CD14-positive monocyte (primary cell): Measurements from ENCODE around the gene TTYH3. TPM values are rescaled to one million over a fixed set of nuclear protein-coding genes. Genes with fewer than 3 reads are reported as not detected.
A peak's percentile ranks its signal among the peaks of the same experiment; 100 is the strongest.

Experiments
- DNase-seq, 3 donors: peaks; one replicate each; pipeline ENCODE4 v3.0.0-alpha.2; 2011 to 2022
- H2AFZ ChIP-seq: 2 replicates; pipeline ENCODE4 v1.6.0; 2012; ENCODE audit warnings: mild to moderate bottlenecking, low read depth, low read length, inconsistent platforms; ENCODE audit not compliant: insufficient read depth, poor library complexity, severe bottlenecking
- H3K27ac ChIP-seq, 2 donors: 1 replicate in 1 of 2; 2 replicates in 1 of 2; pipeline ENCODE4 v1.5.1; 2012 to 2013; ENCODE audit warnings: low read length in 2 of 2, control low read depth in 1 of 2, inconsistent platforms in 1 of 2, low read depth in 1 of 2, mild to moderate bottlenecking in 1 of 2
- H3K27me3 ChIP-seq, 2 donors: one replicate each; pipeline versions ENCODE4 v1.6.0 to v1.6.1; 2011 to 2013; ENCODE audit warnings: low read length in 2 of 2; ENCODE audit not compliant: control insufficient read depth in 2 of 2, insufficient read depth in 2 of 2
- H3K36me3 ChIP-seq, 2 donors: replicated peaks in 1 of 2; 1 replicate in 1 of 2; 2 replicates in 1 of 2; pipeline versions ENCODE4 v1.5.1 to v1.6.1; 2012 to 2013; ENCODE audit warnings: low read length in 2 of 2, control low read depth in 1 of 2, inconsistent platforms in 1 of 2, mild to moderate bottlenecking in 1 of 2; ENCODE audit not compliant: insufficient read depth in 2 of 2, control insufficient read depth in 1 of 2
- H3K4me1 ChIP-seq, 2 donors: 1 replicate in 1 of 2; 2 replicates in 1 of 2; pipeline versions ENCODE4 v1.5.1 to v1.6.1; 2012 to 2013; ENCODE audit warnings: low read length in 2 of 2, control low read depth in 1 of 2, inconsistent platforms in 1 of 2, mild to moderate bottlenecking in 1 of 2, moderate library complexity in 1 of 2; ENCODE audit not compliant: insufficient read depth in 2 of 2, control insufficient read depth in 1 of 2
- H3K4me2 ChIP-seq: replicated peaks from 2 replicates; pipeline ENCODE3; 2012; ENCODE audit warnings: low read length, moderate library complexity, mild to moderate bottlenecking; ENCODE audit not compliant: poor library complexity, severe bottlenecking; ENCODE audit errors: extremely low read depth
- H3K4me3 ChIP-seq, 3 experiments: fragments of 200-600 bp in 1 of 3; sonication (generic) in 1 of 3; replicated peaks in 1 of 3; 1 replicate in 2 of 3; 2 replicates in 1 of 3; pipeline ENCODE4 v1.5.1; 2011 to 2013; ENCODE audit warnings: low read length in 3 of 3, mild to moderate bottlenecking in 3 of 3, control low read depth in 2 of 3, low read depth in 2 of 3, inconsistent platforms in 1 of 3, moderate library complexity in 1 of 3
- H3K79me2 ChIP-seq: 2 replicates; pipeline ENCODE4 v1.6.0; 2012; ENCODE audit warnings: mild to moderate bottlenecking, control low read depth, inconsistent platforms, low read length, moderate library complexity; ENCODE audit not compliant: insufficient read depth
- H3K9ac ChIP-seq: 2 replicates; pipeline ENCODE4 v1.6.0; 2017; ENCODE audit warnings: low read length, mild to moderate bottlenecking; ENCODE audit not compliant: insufficient read depth, poor library complexity, severe bottlenecking
- H3K9me3 ChIP-seq, 2 donors: replicated peaks in 1 of 2; 1 replicate in 1 of 2; 2 replicates in 1 of 2; pipeline versions ENCODE4 v1.5.1 to v1.6.1; 2012 to 2013; ENCODE audit warnings: low read length in 2 of 2, control low read depth in 1 of 2; ENCODE audit not compliant: control insufficient read depth in 1 of 2, insufficient read depth in 1 of 2
- H4K20me1 ChIP-seq: 2 replicates; pipeline ENCODE4 v1.6.0; 2012; ENCODE audit warnings: mild to moderate bottlenecking, low read length, control low read depth, moderate library complexity; ENCODE audit not compliant: insufficient read depth
- H3K27ac Mint-ChIP-seq, 7 donors: one replicate each; pipeline ENCODE4 v1.8.0; 2020; ENCODE audit warnings: mild to moderate bottlenecking in 7 of 7, mixed read lengths in 7 of 7, moderate library complexity in 6 of 7, inconsistent platforms in 2 of 7
- H3K27me3 Mint-ChIP-seq, 3 donors: one replicate each; pipeline ENCODE4 v1.8.0; 2021 to 2022; ENCODE audit warnings: low read depth in 3 of 3, mild to moderate bottlenecking in 3 of 3, mixed read lengths in 3 of 3, moderate library complexity in 3 of 3, inconsistent platforms in 1 of 3
- H3K36me3 Mint-ChIP-seq, 2 donors: one replicate each; pipeline ENCODE4 v1.8.0; 2020; ENCODE audit warnings: mixed read lengths in 2 of 2, inconsistent platforms in 1 of 2, mild to moderate bottlenecking in 1 of 2
- H3K4me1 Mint-ChIP-seq: one replicate; pipeline ENCODE4 v1.8.0; 2020; ENCODE audit warnings: mild to moderate bottlenecking, mixed read lengths
- H3K4me3 Mint-ChIP-seq, 2 donors: one replicate each; pipeline ENCODE4 v1.8.0; 2020; ENCODE audit warnings: mild to moderate bottlenecking in 2 of 2, mixed read lengths in 2 of 2, moderate library complexity in 1 of 2
- H3K9me3 Mint-ChIP-seq, 7 donors: one replicate each; pipeline ENCODE4 v1.8.0; 2020 to 2022; ENCODE audit warnings: mixed read lengths in 7 of 7, mild to moderate bottlenecking in 6 of 7, moderate library complexity in 6 of 7, inconsistent platforms in 2 of 7
- WGBS: methylation state at CpG from one replicate; pipeline ENCODE4 v1.1.5; 2013; ENCODE audit warnings: missing lambda C conversion rate; ENCODE audit not compliant: insufficient coverage; 5-methylcytosine and 5-hydroxymethylcytosine counted together
- intact Hi-C, 2 donors: fragments of 100-400 bp; cut with micrococcal nuclease; formaldehyde crosslinking; loops; one replicate each; pipeline versions ENCODE4 v1.15.0 to v1.15.1; 2023
- polyA plus RNA-seq, 3 donors: library from polyadenylated mRNA; depleted of rRNA in 1 of 3; unstranded in 2 of 3; stranded (reverse) in 1 of 3; fragments of 300-500 nt in 2 of 3; fragments of >200 nt in 1 of 3; fragmentation: Illumina TruSeq in 2 of 3; gene quantifications; 1 replicate in 2 of 3; 2 replicates in 1 of 3; pipeline ENCODE4 v1.2.3, GENCODE V29; 2012 to 2021
- TF ChIP-seq, protein P1 (sequence below): fragments of 200-600 bp; IDR thresholded peaks from one replicate; pipeline ENCODE4 v1.8.0; 2022; ENCODE audit warnings: antibody characterized with exemption, mild to moderate bottlenecking

Gene TTYH3
- polyA plus RNA-seq, 3 donors, result 13.4 to 73.5 (median 17.4) TPM

GRCh38 chr7:2707481-2707880 is 75.7 kb downstream of the TTYH3 start:
- peaks cover 0 to 2% of the 10 kb centered on the region in 2 donors for H3K36me3 Mint-ChIP-seq
- H3K4me1 Mint-ChIP-seq, result peaks cover 15% of the 10 kb centered on the region
- H3K9me3 ChIP-seq, result no peaks in the 10 kb centered on the region
- H3K27ac ChIP-seq, result no peak overlapping the region
- no peak overlapping the region for H3K4me2 ChIP-seq
- peak overlapping the region in 1 of 7 donors; percentile 40 for H3K27ac Mint-ChIP-seq
- no peak overlapping the region for H2AFZ ChIP-seq
- H3K4me3 ChIP-seq, result no peak overlapping the region
- intact Hi-C loops, result loop anchor here in 1 of 2 donors (5.0 kb wide), 1 partner anchor 35 kb away; no protein-coding TSS in a partner anchor
- peaks cover 11 to 37% (median 19%) of the 10 kb centered on the region in 3 donors for H3K27me3 Mint-ChIP-seq
- no peaks in the 10 kb centered on the region for H3K79me2 ChIP-seq
- peaks cover 18 to 20% of the 10 kb centered on the region in 2 donors for H3K4me1 ChIP-seq
- 97% methylated on average over 7 of the region's 8 CpGs for WGBS
- no peaks in the 10 kb centered on the region for H3K36me3 ChIP-seq
- no peak for DNase-seq
- H3K27me3 ChIP-seq, result peaks cover 0 to 6% of the 10 kb centered on the region in 2 donors
- H3K9me3 Mint-ChIP-seq, result peaks cover 0 to 4% (median 1%) of the 10 kb centered on the region in 7 donors
- H4K20me1 ChIP-seq, result no peaks in the 10 kb centered on the region
- H3K9ac ChIP-seq, result no peak overlapping the region
- TF ChIP-seq, protein P1, sequence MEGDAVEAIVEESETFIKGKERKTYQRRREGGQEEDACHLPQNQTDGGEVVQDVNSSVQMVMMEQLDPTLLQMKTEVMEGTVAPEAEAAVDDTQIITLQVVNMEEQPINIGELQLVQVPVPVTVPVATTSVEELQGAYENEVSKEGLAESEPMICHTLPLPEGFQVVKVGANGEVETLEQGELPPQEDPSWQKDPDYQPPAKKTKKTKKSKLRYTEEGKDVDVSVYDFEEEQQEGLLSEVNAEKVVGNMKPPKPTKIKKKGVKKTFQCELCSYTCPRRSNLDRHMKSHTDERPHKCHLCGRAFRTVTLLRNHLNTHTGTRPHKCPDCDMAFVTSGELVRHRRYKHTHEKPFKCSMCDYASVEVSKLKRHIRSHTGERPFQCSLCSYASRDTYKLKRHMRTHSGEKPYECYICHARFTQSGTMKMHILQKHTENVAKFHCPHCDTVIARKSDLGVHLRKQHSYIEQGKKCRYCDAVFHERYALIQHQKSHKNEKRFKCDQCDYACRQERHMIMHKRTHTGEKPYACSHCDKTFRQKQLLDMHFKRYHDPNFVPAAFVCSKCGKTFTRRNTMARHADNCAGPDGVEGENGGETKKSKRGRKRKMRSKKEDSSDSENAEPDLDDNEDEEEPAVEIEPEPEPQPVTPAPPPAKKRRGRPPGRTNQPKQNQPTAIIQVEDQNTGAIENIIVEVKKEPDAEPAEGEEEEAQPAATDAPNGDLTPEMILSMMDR, result no peak
- no peak overlapping the region for H3K4me3 Mint-ChIP-seq

DNA sequence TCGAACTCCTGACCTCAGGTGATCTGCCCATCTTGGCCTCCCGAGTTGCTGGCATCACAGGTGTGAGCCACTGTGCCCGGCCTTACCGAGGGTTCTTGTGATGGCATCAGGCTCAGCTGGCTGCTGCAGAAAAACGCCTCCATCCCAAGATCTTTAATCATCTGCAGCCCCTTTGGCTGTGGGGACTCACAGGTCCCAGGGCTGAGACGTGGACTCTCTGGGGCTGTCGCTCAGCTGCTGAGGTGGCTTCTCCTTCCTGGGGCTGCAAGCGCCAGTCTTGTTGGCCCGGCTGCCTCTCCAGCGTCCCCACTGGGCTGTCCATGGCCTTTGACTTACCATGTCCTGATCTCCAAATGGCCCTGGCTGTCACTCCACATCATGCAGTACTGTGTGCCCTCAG is 76.3 kb downstream of the TTYH3 start:
- Mint-ChIP-seq H3K4me3 (no peak overlapping the region), H3K27ac (no peak overlapping the region), H3K36me3 (peaks cover 0 to 2% of the 10 kb centered on the region in 2 donors), H3K4me1 (peaks cover 17% of the 10 kb centered on the region), H3K9me3 (peaks cover 0 to 4% (median 1%) of the 10 kb centered on the region in 7 donors), H3K27me3 (peaks cover 11 to 40% (median 18%) of the 10 kb centered on the region in 3 donors)
- no peak for DNase-seq
- H3K4me2 ChIP-seq, result no peak overlapping the region
- 96% methylated on average over 10 of the region's 10 CpGs for WGBS
- H2AFZ ChIP-seq, result no peak overlapping the region
- TF ChIP-seq, protein P1, result no peak
- intact Hi-C loops, result loop anchor here (2.0 to 5.0 kb wide), 2 partner anchors 36 to 37 kb away; no protein-coding TSS in a partner anchor
- no peaks in the 10 kb centered on the region for H4K20me1 ChIP-seq
- H3K79me2 ChIP-seq, result no peaks in the 10 kb centered on the region
- no peak overlapping the region for H3K27ac ChIP-seq
- no peaks in the 10 kb centered on the region for H3K9me3 ChIP-seq
- no peak overlapping the region for H3K4me3 ChIP-seq
- no peak overlapping the region for H3K9ac ChIP-seq
- H3K27me3 ChIP-seq, result peaks cover 0 to 6% of the 10 kb centered on the region in 2 donors
- H3K36me3 ChIP-seq, result no peaks in the 10 kb centered on the region
- H3K4me1 ChIP-seq, result peaks cover 18 to 20% of the 10 kb centered on the region in 2 donors
